SW 1271 (cell line): Measurements from ENCODE around the gene SEC14L6.
"Not testable (repeated sequence)": the region's sequence is repeated elsewhere in the genome, so short reads cannot be mapped to it uniquely, and the experiment has no call there.

ENCODE experiments used
- DNase-seq, 2 experiments: peaks; one replicate each; lab custom pipeline; 2025; lab: John Stamatoyannopoulos, UW

SEC14L6 gene

DNA sequence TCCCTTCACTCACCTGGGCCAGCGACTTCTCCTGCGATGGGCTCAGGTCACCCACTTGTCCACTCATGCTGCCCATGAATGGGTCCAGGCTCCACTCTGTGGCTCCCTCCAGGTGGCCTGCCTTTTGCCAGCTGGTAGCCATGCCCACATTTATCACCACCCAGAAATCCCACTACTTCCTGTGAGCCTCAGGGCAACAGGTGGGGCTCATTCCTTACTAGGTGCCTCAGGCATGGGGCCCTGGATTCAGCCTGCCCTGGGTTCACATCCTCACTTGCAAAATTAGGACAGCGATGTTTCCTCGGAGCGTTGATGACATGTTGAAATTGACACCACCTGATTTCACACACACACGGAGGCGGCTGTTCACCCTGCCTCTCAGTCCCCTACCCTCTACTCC lies at the start of gene SEC14L6:
Gene SEC14L6 (minus strand): TSS at position 126 of the 400 bp plus-strand sequence. CDS start 59 bp downstream, at position 67.
- DNase-seq, result no peak

DNA sequence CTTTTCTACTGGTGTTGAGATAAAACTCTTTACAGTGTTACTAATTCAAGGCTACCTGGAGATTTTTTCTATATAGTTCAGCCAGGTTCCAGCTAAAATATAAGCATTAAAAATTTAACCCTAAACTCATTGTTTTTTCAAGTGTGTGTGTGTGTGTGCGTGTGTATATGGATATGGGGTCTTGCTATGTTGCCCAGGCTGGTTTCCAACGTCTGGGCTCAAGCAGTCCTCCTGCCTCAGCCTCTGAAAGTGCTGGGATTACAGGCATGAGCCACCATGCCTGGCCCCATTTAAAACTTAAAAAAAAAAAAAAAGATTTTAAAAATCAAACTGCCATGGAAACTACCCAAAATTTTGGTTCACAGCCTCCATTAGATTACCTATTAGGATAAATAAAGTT lies 49.7 kb upstream of the SEC14L6 start:
- no peak for DNase-seq

- not testable (repeated sequence) for DNase-seq
Observed at GRCh38 chr22:30592360-30592713, 45.8 kb upstream of the SEC14L6 start.

DNA sequence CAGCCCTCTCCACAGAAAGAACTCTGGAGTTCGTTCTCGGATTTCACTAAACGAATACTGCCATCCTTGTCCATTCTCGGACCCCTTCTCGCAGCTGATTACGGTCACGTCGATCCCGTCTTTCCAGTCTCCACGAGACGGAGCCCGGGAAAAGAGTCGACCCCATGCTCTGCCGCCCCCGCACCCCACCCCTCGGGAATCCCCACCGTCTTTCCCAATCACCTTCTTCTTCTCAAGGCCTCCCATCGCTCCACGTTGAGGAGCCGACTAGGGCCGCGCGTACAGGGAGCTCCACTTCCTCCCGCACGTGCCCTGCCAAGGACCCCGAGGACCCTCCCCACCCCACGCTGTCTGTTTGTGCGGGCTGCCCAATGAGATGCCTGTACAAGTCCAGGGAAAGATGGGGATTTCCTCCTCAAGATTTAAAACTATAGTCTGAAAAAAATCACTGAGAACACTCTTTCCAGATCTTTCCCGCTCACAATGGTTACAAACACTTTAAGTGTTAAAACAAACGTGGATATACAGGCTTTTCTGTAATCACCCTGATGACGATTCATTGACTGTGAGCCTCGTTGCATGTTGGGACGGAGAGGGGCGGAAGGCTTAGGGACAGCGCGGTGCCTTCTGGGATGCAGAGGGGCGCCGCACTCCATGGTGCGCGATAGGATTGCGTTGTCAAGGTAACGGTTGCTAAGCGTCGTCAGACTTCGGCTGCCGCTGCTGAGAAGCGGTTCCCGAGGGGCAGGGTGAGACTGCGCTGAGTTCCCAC lies 45.2 kb upstream of the SEC14L6 start, which contains the start of gene PES1:
Gene PES1 (minus strand): TSS at position 323 of the 772 bp plus-strand sequence. CDS start 77 bp downstream, at position 246.
- peak; percentile 79 to 96 for DNase-seq

DNA sequence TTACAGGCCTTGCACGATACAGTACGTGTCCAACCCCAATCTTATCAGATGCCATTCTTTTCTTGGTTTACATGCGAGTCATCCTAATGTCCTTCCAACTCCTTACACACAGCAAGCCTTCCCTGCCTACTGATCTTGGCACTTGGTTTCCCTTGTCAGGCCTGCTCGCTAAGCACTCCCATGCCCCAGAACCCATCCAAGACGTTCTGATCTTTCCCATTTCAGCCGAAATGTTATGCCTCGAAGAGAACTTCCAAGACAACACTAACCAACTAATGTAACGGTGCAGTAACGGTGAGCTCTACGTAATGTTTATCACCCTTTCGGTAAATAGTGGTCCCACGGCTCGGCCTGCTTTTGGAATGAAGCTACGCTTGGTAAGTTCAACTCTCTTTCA lies 44.6 kb upstream of the SEC14L6 start:
- DNase-seq, result no peak

GRCh38 chr22:30586414-30586813 lies 39.9 kb upstream of the SEC14L6 start:
- no peak for DNase-seq

DNA sequence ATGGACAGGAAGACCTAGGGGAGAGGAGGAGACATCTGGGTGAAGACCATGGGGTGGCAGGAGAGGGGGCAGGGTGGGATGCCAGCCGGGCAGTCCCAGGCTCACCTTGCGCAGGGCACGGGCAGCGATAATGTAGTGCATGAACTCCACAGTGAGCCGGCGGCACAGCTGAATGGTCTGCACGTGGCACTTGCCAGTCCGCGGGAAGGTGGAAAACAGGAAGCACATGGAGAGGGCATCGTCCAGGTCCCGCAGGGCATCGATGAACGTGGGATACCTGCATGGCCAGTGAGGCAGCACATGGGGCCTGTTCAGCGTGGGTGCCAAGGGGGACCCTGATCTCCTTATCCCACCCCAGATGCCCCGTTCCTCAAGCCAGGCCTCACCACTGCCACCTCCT lies 37.9 kb upstream of the SEC14L6 start:
- DNase-seq, result no peak

DNA sequence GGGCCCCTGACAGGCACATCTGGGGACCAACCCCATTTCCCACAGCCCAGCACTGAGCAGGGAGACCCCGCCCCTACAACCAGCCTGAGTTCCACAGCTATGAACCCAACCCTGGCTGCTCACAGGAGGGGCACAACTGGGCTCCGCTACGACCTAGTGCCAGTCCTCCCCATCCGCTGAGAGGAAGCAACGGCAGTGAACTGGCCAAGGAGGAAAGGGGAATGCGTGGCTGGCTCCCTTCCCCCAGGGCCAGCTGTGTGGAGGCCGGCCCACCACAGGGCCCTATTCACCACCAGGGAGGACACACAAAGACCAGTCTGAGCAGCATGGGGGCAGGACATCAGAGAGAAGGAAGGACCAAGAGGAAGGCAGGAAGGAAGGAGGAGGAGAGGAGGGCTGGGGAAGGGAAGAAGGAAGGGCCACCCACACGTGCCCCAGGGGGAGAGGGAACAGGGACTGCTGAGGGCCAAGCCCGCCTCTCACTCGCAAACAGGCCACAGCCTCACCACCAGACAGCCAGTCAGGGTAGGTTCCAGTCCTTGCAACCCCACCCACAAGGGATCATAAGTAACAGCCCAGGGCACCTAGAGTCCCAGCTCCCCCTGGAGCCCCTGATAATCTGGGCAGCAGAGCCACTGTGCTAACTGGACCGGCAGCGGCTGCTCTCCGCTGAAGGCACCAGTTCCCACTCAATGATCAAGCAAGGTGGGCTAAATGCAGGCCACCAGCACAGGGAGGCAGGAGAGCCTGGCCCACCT lies 36.4 kb upstream of the SEC14L6 start:
- no peak for DNase-seq

GRCh38 chr22:30582051-30582450 lies 35.5 kb upstream of the SEC14L6 start:
- no peak for DNase-seq

- no peak for DNase-seq
Observed at GRCh38 chr22:30580896-30581295, 34.4 kb upstream of the SEC14L6 start.

GRCh38 chr22:30578481-30578880 lies 31.9 kb upstream of the SEC14L6 start:
- no peak for DNase-seq

- no peak for DNase-seq
Observed at GRCh38 chr22:30575859-30576258, 29.3 kb upstream of the SEC14L6 start.

- DNase-seq, result no peak
Observed at GRCh38 chr22:30574997-30575671, 28.6 kb upstream of the SEC14L6 start.

GRCh38 chr22:30574095-30574981 lies 27.8 kb upstream of the SEC14L6 start, which contains the start of gene GAL3ST1:
TSS of gene GAL3ST1 (minus strand) at chr22:30574665. CDS start at chr22:30557392, 17,273 bp downstream.
- no peak for DNase-seq

GRCh38 chr22:30573594-30574094 lies 27.1 kb upstream of the SEC14L6 start:
- DNase-seq, result no peak

DNA sequence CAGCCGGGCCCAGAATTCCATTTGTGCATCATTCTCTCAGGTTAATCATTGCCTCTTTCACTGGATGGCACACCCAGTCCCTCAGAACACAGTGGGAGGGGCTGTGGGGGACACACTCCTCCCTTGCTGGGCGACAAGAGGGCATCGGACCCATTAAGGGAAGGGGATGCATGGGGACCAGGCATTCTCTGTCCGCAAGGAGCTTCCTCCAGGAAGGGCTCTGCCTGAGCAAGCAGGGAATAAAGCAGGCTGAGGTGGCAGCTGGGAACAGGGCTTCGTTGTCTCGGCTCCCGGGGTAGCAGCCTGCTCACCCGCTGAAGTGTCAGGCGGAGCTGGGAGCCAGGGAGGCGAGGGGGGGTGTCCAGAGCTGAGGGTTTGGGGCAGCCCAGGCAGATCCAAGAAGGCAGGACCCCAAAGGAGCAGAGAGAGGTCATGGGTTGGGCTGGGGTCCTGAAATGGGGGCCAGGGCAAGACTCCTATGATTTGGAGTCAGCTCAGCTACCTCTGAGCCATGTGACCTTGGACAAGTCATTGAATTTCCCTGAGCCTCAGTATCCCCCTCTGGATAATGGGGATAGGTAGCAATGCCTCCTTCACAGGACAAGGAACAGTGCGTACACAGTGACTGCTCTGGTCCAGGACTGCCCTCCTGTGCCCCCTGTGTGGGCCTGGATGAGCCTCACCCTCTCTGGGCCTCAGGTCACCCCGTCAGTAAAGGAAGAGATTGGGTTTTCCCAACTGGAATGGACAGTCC lies 26.5 kb upstream of the SEC14L6 start:
- no peak for DNase-seq

GRCh38 chr22:30572210-30572609 lies 25.7 kb upstream of the SEC14L6 start:
- no peak for DNase-seq

DNA sequence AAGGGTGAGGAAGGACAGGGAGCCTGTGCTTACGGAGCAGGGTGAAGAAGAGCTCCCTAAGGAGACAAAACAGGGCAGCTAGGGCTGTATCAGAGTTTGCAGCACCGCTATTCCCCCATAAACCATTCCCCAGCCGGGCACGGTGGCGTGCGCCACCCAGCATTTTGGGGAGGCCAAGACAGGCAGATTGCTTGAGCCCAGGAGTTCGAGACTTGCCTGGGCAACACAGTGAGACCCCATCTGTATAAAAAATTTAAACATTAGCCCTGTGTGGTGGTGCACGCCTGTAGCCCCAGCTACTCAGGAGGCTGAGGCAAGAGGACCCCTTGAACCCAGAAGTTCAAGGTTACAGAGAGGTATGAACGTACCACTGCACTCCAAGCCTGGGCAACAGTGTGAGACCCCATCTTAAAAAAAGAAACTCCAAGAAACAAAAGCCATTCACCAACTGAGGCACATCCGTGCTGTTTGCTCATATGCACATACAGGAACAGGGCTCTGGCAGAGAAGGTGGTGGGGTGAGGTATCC lies 23.2 kb upstream of the SEC14L6 start:
- DNase-seq, result no peak

- DNase-seq, result no peak
Observed at GRCh38 chr22:30568137-30568805, 21.7 kb upstream of the SEC14L6 start.

DNA sequence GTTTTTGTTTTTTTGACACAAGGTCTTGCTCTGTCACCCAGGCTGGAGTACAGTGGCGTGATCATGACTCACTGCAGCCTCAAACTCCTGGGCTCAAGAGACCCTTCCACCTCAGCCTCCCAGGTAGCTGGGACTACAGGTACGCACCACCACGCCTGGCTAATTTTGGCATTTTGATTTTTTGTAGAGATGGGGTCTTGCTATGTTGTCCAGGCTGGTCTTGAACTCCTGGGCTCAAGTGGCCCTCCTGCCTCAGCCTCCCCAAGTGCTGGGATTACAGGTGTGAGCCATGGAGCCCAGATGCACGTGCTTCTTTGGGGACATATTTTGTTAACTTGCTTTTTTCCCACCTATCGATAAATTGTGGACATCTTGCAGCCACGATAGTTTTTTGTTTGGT lies 20.7 kb upstream of the SEC14L6 start:
- not testable (repeated sequence) for DNase-seq
